Stimulated activated CD4-positive, alpha-beta T cell treated with anti-CD3 and anti-CD28 coated beads, Interleukin-12 subunit alpha, Interleukin-12 subunit beta, amount 100 ng/mL, for 4 hours (primary cell): ENCODE results near the gene HDDC2.

Experiments used
- DNase-seq: peaks from one replicate; pipeline ENCODE4 v3.0.0-alpha.2; 2020

The HDDC2 gene

GRCh38 chr6:125231574-125232343, 70.0 kb downstream of the HDDC2 start:
- no peak for DNase-seq

- DNase-seq: no peak
Observed at GRCh38 chr6:125231133-125231532, 70.6 kb downstream of the HDDC2 start.

GRCh38 chr6:125230674-125231073, 71.1 kb downstream of the HDDC2 start:
- no peak for DNase-seq

- no peak for DNase-seq
Observed at GRCh38 chr6:125228981-125229479, 72.7 kb downstream of the HDDC2 start.

GRCh38 chr6:125227244-125227643, 74.5 kb downstream of the HDDC2 start:
- no peak for DNase-seq
